H1 (cell line): ENCODE results near the gene OTC.

Experiments
- CHD1 ChIP-seq: IDR thresholded peaks from 2 replicates; pipeline ENCODE4 v1.6.1; 2012; ENCODE audit warnings: low read depth, low read length, improper control_type of control experiment
- EP300 ChIP-seq, 2 experiments: IDR thresholded peaks; 1 replicate in 1 of 2; 2 replicates in 1 of 2; pipeline ENCODE4 v1.6.1; 2011 to 2012; ENCODE audit warnings: low read depth in 2 of 2, low read length in 2 of 2, mild to moderate bottlenecking in 2 of 2, borderline replicate concordance in 1 of 2, inconsistent platforms in 1 of 2, moderate library complexity in 1 of 2
- FOSL1 ChIP-seq: IDR thresholded peaks from 2 replicates; pipeline ENCODE4 v1.6.1; 2011; ENCODE audit warnings: mild to moderate bottlenecking, low read depth, low read length, moderate library complexity; ENCODE audit not compliant: insufficient read depth
- POLR2A ChIP-seq, 2 experiments: IDR thresholded peaks; 1 replicate in 1 of 2; 2 replicates in 1 of 2; pipeline ENCODE4 v1.6.1; 2011; ENCODE audit warnings: low read depth in 2 of 2, low read length in 2 of 2, mild to moderate bottlenecking in 2 of 2; ENCODE audit errors: control extremely low read depth in 1 of 2
- RFX5 ChIP-seq: IDR thresholded peaks from 2 replicates; pipeline ENCODE4 v1.6.1; 2011; ENCODE audit warnings: low read depth, low read length, improper control_type of control experiment, borderline replicate concordance
- SIN3A ChIP-seq, 2 experiments: IDR thresholded peaks in 1 of 2; conservative IDR thresholded peaks in 1 of 2; 2 replicates each; pipeline ENCODE4 v1.6.1; 2011 to 2012; ENCODE audit warnings: low read length in 2 of 2, improper control_type of control experiment in 1 of 2, low read depth in 1 of 2, mild to moderate bottlenecking in 1 of 2
- SP1 ChIP-seq: IDR thresholded peaks from 2 replicates; pipeline ENCODE4 v1.6.1; 2011; ENCODE audit warnings: low read depth, low read length
- TCF12 ChIP-seq: IDR thresholded peaks from 2 replicates; pipeline ENCODE4 v1.6.1; 2011; ENCODE audit warnings: low read depth, mild to moderate bottlenecking, low read length
- TF ChIP-seq, protein P1 (sequence below), 3 experiments: IDR thresholded peaks; 1 replicate in 2 of 3; 2 replicates in 1 of 3; pipeline versions ENCODE4 v1.5.1 to v1.6.1; 2011; ENCODE audit warnings: low read length in 3 of 3, mild to moderate bottlenecking in 3 of 3, inconsistent platforms in 2 of 3, low read depth in 1 of 3, moderate library complexity in 1 of 3; ENCODE audit not compliant: insufficient read depth in 1 of 3; ENCODE audit errors: control extremely low read depth in 1 of 3

DNA sequence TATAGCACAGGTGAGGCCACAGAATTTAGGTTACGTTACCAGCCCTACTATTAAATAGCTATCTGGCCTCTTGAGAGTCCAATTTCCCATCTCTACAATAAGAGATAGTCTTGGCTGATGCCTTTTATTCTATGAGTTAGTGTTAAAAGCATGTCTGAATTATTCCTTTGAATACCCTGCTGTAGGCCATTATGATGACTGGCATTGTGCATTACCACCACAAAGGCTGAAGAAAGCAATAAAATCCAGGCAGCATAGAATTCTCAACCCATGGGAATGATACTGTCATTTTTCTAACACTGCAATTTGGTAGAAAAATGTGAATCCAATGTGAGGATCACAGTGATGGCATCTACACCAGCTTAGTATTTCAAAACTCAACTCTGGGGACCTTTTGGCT lies 51.4 kb downstream of the OTC start:
- TF ChIP-seq, protein P1, sequence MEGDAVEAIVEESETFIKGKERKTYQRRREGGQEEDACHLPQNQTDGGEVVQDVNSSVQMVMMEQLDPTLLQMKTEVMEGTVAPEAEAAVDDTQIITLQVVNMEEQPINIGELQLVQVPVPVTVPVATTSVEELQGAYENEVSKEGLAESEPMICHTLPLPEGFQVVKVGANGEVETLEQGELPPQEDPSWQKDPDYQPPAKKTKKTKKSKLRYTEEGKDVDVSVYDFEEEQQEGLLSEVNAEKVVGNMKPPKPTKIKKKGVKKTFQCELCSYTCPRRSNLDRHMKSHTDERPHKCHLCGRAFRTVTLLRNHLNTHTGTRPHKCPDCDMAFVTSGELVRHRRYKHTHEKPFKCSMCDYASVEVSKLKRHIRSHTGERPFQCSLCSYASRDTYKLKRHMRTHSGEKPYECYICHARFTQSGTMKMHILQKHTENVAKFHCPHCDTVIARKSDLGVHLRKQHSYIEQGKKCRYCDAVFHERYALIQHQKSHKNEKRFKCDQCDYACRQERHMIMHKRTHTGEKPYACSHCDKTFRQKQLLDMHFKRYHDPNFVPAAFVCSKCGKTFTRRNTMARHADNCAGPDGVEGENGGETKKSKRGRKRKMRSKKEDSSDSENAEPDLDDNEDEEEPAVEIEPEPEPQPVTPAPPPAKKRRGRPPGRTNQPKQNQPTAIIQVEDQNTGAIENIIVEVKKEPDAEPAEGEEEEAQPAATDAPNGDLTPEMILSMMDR (IDR thresholded peaks at IDR 0.05; ENCODE audit: control extremely low read depth in 1 of 3, insufficient read depth in 1 of 3, low read depth in 1 of 3, low read length in 3 of 3) = no peak
- TF ChIP-seq SIN3A (conservative IDR thresholded peaks at IDR 0.05 in 1 of 2, IDR thresholded peaks at IDR 0.05 in 1 of 2; ENCODE audit: low read depth in 1 of 2, low read length in 2 of 2) (no peak), SP1 (no peak), RFX5 (no peak), FOSL1 (no peak), EP300 (IDR thresholded peaks at IDR 0.05; ENCODE audit: borderline replicate concordance in 1 of 2, low read depth in 2 of 2, low read length in 2 of 2) (no peak), POLR2A (IDR thresholded peaks at IDR 0.05; ENCODE audit: control extremely low read depth in 1 of 2, low read depth in 2 of 2, low read length in 2 of 2) (no peak), TCF12 (no peak), CHD1 (no peak)
